ENCODE data around the gene PACRG.

The PACRG gene

DNA sequence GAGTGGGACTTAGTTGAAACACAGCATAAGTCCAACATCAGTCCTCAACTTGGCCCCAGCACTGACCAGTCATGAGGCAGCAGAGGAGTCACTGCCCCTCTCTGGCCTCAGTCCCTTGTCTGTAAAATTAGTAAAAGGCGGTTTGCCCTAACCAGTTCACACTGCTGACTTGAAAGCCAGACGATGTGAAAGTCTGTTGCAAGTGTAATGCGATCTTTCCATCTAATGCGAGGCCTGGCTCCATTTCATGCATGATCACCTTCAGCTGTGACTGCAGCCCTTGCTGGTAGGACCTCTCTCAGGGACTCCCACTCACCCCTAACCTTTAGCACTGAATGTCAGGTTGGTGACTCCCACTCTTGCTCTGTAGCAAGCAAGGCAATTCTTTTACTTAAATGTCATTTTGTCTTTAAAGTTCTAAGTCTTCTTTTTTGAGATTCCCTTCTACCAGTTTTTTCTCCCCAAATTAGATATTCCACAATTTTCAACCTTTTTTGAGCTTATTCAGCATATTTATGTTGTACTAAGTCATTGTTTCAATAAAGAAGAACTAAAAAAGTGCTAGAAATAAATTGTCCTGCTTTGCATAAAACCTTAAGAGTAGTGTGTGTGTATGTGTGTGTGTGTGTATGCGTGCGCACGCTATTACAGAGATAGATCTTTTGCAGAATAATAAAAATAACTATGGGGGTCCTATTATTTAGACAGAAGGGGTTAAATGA lies 245.5 kb downstream of the PACRG start:
- Histone ChIP-seq H3K36me3 (ENCODE audit: low read length) (no peaks in the 10 kb centered on the region), H3K9ac (ENCODE audit: low read length) (no peak overlapping the region), H3K4me2 (ENCODE audit: low read depth, low read length, poor library complexity, severe bottlenecking) (no peak overlapping the region), H3K4me3 (ENCODE audit: insufficient read depth, low read length, poor library complexity, severe bottlenecking) (no peak overlapping the region), H3F3A (ENCODE audit: insufficient read depth) (no peaks in the 10 kb centered on the region), H3K9me2 (replicated peaks; ENCODE audit: insufficient read depth, low read length) (no peaks in the 10 kb centered on the region), H3K9me3 (ENCODE audit: insufficient read depth, low read length) (no peaks in the 10 kb centered on the region), H3K79me2 (ENCODE audit: insufficient read depth, low read length) (no peaks in the 10 kb centered on the region), H3K27ac (ENCODE audit: low read depth, low read length) (no peak overlapping the region), H2AFZ (ENCODE audit: low read depth, low read length, severe bottlenecking) (no peak overlapping the region), H3K27me3 (ENCODE audit: low read length) (no peaks in the 10 kb centered on the region), H4K20me1 (ENCODE audit: low read depth, low read length) (no peaks in the 10 kb centered on the region)
- TF ChIP-seq, protein P1, sequence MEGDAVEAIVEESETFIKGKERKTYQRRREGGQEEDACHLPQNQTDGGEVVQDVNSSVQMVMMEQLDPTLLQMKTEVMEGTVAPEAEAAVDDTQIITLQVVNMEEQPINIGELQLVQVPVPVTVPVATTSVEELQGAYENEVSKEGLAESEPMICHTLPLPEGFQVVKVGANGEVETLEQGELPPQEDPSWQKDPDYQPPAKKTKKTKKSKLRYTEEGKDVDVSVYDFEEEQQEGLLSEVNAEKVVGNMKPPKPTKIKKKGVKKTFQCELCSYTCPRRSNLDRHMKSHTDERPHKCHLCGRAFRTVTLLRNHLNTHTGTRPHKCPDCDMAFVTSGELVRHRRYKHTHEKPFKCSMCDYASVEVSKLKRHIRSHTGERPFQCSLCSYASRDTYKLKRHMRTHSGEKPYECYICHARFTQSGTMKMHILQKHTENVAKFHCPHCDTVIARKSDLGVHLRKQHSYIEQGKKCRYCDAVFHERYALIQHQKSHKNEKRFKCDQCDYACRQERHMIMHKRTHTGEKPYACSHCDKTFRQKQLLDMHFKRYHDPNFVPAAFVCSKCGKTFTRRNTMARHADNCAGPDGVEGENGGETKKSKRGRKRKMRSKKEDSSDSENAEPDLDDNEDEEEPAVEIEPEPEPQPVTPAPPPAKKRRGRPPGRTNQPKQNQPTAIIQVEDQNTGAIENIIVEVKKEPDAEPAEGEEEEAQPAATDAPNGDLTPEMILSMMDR (IDR thresholded peaks at IDR 0.05; ENCODE audit: insufficient read depth, low read length, poor library complexity, severe bottlenecking), result no peak
- no peak for TF ChIP-seq EZH2phosphoT487 (conservative IDR thresholded peaks at IDR 0.05; ENCODE audit: low read length)

DNA sequence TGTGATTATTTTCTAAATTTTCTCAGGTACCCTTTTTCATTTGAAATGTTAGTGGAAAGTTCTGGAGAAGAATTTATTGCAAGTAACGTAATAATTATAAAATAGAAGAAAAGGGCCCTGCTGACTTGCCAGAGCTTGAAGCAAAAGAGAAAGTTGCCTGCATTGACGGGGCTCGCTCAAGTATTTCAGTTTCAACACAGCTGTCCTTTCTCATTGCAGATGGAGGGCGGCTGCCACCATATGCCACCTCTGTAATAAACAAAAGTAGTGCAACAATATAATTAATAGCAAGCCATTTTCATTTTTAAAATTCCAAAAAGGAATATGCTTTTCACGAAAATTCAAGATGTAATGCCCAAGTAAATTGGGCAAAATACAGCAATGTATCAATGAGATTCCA lies 246.2 kb downstream of the PACRG start:
- Histone ChIP-seq H3K9ac (ENCODE audit: low read length) (no peak overlapping the region), H3K4me2 (ENCODE audit: low read depth, low read length, poor library complexity, severe bottlenecking) (no peak overlapping the region), H4K20me1 (ENCODE audit: low read depth, low read length) (no peaks in the 10 kb centered on the region), H3F3A (ENCODE audit: insufficient read depth) (no peaks in the 10 kb centered on the region), H3K27ac (ENCODE audit: low read depth, low read length) (no peak overlapping the region), H2AFZ (ENCODE audit: low read depth, low read length, severe bottlenecking) (no peak overlapping the region), H3K4me3 (ENCODE audit: insufficient read depth, low read length, poor library complexity, severe bottlenecking) (no peak overlapping the region), H3K36me3 (ENCODE audit: low read length) (no peaks in the 10 kb centered on the region), H3K79me2 (ENCODE audit: insufficient read depth, low read length) (no peaks in the 10 kb centered on the region), H3K9me3 (ENCODE audit: insufficient read depth, low read length) (no peaks in the 10 kb centered on the region), H3K9me2 (replicated peaks; ENCODE audit: insufficient read depth, low read length) (no peaks in the 10 kb centered on the region), H3K27me3 (ENCODE audit: low read length) (no peaks in the 10 kb centered on the region)
- TF ChIP-seq, protein P1 (IDR thresholded peaks at IDR 0.05; ENCODE audit: insufficient read depth, low read length, poor library complexity, severe bottlenecking), result no peak
- TF ChIP-seq EZH2phosphoT487 (conservative IDR thresholded peaks at IDR 0.05; ENCODE audit: low read length), result no peak

DNA sequence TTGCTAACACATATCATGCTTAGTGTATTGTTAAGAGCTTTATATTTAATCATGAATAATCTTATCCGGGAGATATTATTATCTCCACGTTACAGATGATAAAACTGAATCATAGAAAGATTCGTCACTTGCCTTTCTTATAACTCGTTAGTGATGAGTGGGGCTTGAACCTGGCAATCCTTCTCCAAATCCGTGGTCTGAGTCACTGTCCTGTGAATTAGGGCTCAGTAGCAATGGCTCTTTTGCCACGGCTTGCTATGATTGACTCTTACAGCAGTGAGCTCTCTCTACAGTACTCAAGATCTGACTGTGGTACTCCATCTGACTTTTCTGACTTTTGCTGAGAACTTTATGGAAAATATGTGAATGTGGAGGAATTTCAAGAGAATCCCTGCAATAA lies 246.9 kb downstream of the PACRG start:
- H3K9me3 ChIP-seq (ENCODE audit: insufficient read depth, low read length), result no peaks in the 10 kb centered on the region
- no peak overlapping the region for H3K4me2 ChIP-seq (ENCODE audit: low read depth, low read length, poor library complexity, severe bottlenecking)
- no peaks in the 10 kb centered on the region for H3K79me2 ChIP-seq (ENCODE audit: insufficient read depth, low read length)
- H3K27ac ChIP-seq (ENCODE audit: low read depth, low read length), result no peak overlapping the region
- no peaks in the 10 kb centered on the region for H3K9me2 ChIP-seq (replicated peaks; ENCODE audit: insufficient read depth, low read length)
- H3F3A ChIP-seq (ENCODE audit: insufficient read depth), result no peaks in the 10 kb centered on the region
- H3K27me3 ChIP-seq (ENCODE audit: low read length), result no peaks in the 10 kb centered on the region
- no peak overlapping the region for H3K4me3 ChIP-seq (ENCODE audit: insufficient read depth, low read length, poor library complexity, severe bottlenecking)
- no peak overlapping the region for H3K9ac ChIP-seq (ENCODE audit: low read length)
- no peaks in the 10 kb centered on the region for H4K20me1 ChIP-seq (ENCODE audit: low read depth, low read length)
- TF ChIP-seq EZH2phosphoT487 (conservative IDR thresholded peaks at IDR 0.05; ENCODE audit: low read length), result no peak
- TF ChIP-seq, protein P1 (IDR thresholded peaks at IDR 0.05; ENCODE audit: insufficient read depth, low read length, poor library complexity, severe bottlenecking), result no peak
- no peak overlapping the region for H2AFZ ChIP-seq (ENCODE audit: low read depth, low read length, severe bottlenecking)
- H3K36me3 ChIP-seq (ENCODE audit: low read length), result no peaks in the 10 kb centered on the region
